SK-N-SH (cell line): ENCODE measurements around the gene FICD. TPM values are rescaled to one million over a fixed set of nuclear protein-coding genes. Genes with fewer than 3 reads are reported as not detected.

ENCODE experiments used
- CTCF ChIA-PET: fragments of 300-600, 350-600 bp; formaldehyde crosslinking; extraction: SDS; loops from one replicate; lab custom pipeline; 2021; lab: Yijun Ruan, JAX
- POLR2A ChIA-PET: fragments of 350-600 bp; sonication (Branson Sonifier 250); formaldehyde crosslinking; extraction: SDS; loops from one replicate; lab custom pipeline; 2020; ENCODE audit warnings: antibody characterized with exemption, inconsistent platforms; lab: Yijun Ruan, JAX
- DNase-seq: peaks from one replicate; pipeline ENCODE4 v3.0.0; 2012
- H2AFZ ChIP-seq: fragments of 200-600 bp; sonication (generic); 2 replicates; pipeline ENCODE4 v1.8.1; 2016; ENCODE audit warnings: antibody characterized with exemption, mild to moderate bottlenecking, low read depth
- H3F3A ChIP-seq: fragments of 200-600 bp; sonication (generic); replicated peaks from 2 replicates; pipeline ENCODE3; 2016; ENCODE audit warnings: antibody characterized with exemption, mild to moderate bottlenecking; ENCODE audit not compliant: insufficient read depth
- H3K27ac ChIP-seq, 2 experiments: fragments of 200-500 bp in 1 of 2; fragments of 200-600 bp in 1 of 2; sonication (Bioruptor generic) in 1 of 2; sonication (generic), shearing (Covaris generic) in 1 of 2; 2 replicates each; pipeline versions ENCODE4 v1.5.1 to v1.6.1; 2014 to 2016; ENCODE audit warnings: low read depth in 2 of 2, inconsistent platforms in 1 of 2, low read length in 1 of 2, mild to moderate bottlenecking in 1 of 2, mixed read lengths in 1 of 2
- H3K27me3 ChIP-seq: fragments of 200-600 bp; sonication (generic), shearing (Covaris generic); 2 replicates; pipeline ENCODE4 v1.6.1; 2016; ENCODE audit warnings: mixed run types; ENCODE audit not compliant: insufficient read depth
- H3K36me3 ChIP-seq, 2 experiments: fragments of 200-500 bp in 1 of 2; fragments of 200-600 bp in 1 of 2; sonication (Bioruptor generic) in 1 of 2; sonication (generic) in 1 of 2; replicated peaks in 1 of 2; 2 replicates each; pipeline versions ENCODE3 to v1.5.1; 2014 to 2016; ENCODE audit warnings: low read length in 1 of 2, mild to moderate bottlenecking in 1 of 2; ENCODE audit not compliant: insufficient read depth in 2 of 2, control insufficient read depth in 1 of 2
- H3K4me1 ChIP-seq, 2 experiments: fragments of 200-500 bp in 1 of 2; fragments of 200-600 bp in 1 of 2; sonication (Bioruptor generic) in 1 of 2; sonication (generic), shearing (Covaris generic) in 1 of 2; 2 replicates each; pipeline versions ENCODE4 v1.5.1 to v1.6.1; 2014 to 2016; ENCODE audit warnings: low read depth in 1 of 2, low read length in 1 of 2, mixed run types in 1 of 2; ENCODE audit not compliant: insufficient read depth in 2 of 2, control insufficient read depth in 1 of 2
- H3K4me2 ChIP-seq: fragments of 200-600 bp; sonication (generic), shearing (Covaris generic); 2 replicates; pipeline ENCODE4 v1.6.1; 2017; ENCODE audit warnings: mixed run types
- H3K4me3 ChIP-seq, 2 experiments: fragments of 200-500 bp in 1 of 2; fragments of 200-600 bp in 1 of 2; sonication (Bioruptor generic) in 1 of 2; sonication (generic), shearing (Covaris generic) in 1 of 2; 2 replicates each; pipeline versions ENCODE4 v1.5.1 to v1.8.1; 2014 to 2016; ENCODE audit warnings: low read depth in 2 of 2, inconsistent platforms in 1 of 2, low read length in 1 of 2, mild to moderate bottlenecking in 1 of 2, mixed read lengths in 1 of 2, moderate library complexity in 1 of 2
- H3K79me2 ChIP-seq: fragments of 200-600 bp; sonication (generic); 2 replicates; pipeline ENCODE4 v1.8.1; 2017; ENCODE audit warnings: mild to moderate bottlenecking; ENCODE audit not compliant: insufficient read depth
- H3K9ac ChIP-seq: fragments of 200-600 bp; sonication (generic); 2 replicates; pipeline ENCODE4 v1.6.1; 2017; ENCODE audit warnings: mixed run types
- H3K9me2 ChIP-seq: fragments of 200-600 bp; sonication (generic); 2 replicates; pipeline ENCODE4 v1.6.1; 2017; ENCODE audit warnings: mixed run types
- H3K9me3 ChIP-seq: fragments of 200-600 bp; sonication (generic); 2 replicates; pipeline ENCODE4 v1.6.1; 2017; ENCODE audit warnings: mixed run types, mild to moderate bottlenecking, moderate library complexity
- H4K20me1 ChIP-seq: fragments of 200-600 bp; sonication (generic); 2 replicates; pipeline ENCODE4 v1.6.1; 2017; ENCODE audit warnings: mild to moderate bottlenecking, mixed run types; ENCODE audit not compliant: insufficient read depth
- CHD2 ChIP-seq: fragments of 150-350 bp; IDR thresholded peaks from 2 replicates; pipeline ENCODE4 v1.6.1; 2018; ENCODE audit warnings: low read length; ENCODE audit not compliant: partially characterized antibody
- EP300 ChIP-seq, 2 experiments: IDR thresholded peaks; 2 replicates each; pipeline versions ENCODE4 v1.4.0 to v1.6.1; 2012; ENCODE audit warnings: borderline replicate concordance in 1 of 2, low read depth in 1 of 2, low read length in 1 of 2
- EZH2phosphoT487 ChIP-seq: fragments of 200-600 bp; sonication (generic); IDR thresholded peaks from 2 replicates; pipeline ENCODE4 v1.6.1; 2017; ENCODE audit warnings: low read depth, mixed run types, mild to moderate bottlenecking, antibody characterized with exemption, moderate library complexity, borderline replicate concordance
- GABPA ChIP-seq: IDR thresholded peaks from 2 replicates; pipeline ENCODE4 v1.4.0; 2012; ENCODE audit warnings: low read depth, mild to moderate bottlenecking
- JUND ChIP-seq: IDR thresholded peaks from 2 replicates; pipeline ENCODE4 v1.4.0; 2012
- MAX ChIP-seq: IDR thresholded peaks from 2 replicates; pipeline ENCODE4 v1.4.0; 2012; ENCODE audit warnings: low read depth
- POLR2AphosphoS5 ChIP-seq: IDR thresholded peaks from 2 replicates; pipeline ENCODE4 v1.6.1; 2012; ENCODE audit warnings: low read depth, low read length
- RAD21 ChIP-seq: IDR thresholded peaks from 2 replicates; pipeline ENCODE4 v1.6.1; 2012; ENCODE audit warnings: mild to moderate bottlenecking, low read length
- RCOR1 ChIP-seq: fragments of 150-350 bp; IDR thresholded peaks from 2 replicates; pipeline ENCODE4 v1.6.1; 2017; ENCODE audit warnings: antibody characterized with exemption, low read length
- RFX5 ChIP-seq: IDR thresholded peaks from 2 replicates; pipeline ENCODE4 v1.6.1; 2012; ENCODE audit warnings: mild to moderate bottlenecking, improper control_type of control experiment, low read length
- SMC3 ChIP-seq: IDR thresholded peaks from 2 replicates; pipeline ENCODE4 v1.6.1; 2012; ENCODE audit warnings: low read depth, low read length, improper control_type of control experiment
- TEAD4 ChIP-seq: IDR thresholded peaks from 2 replicates; pipeline ENCODE4 v1.4.0; 2012; ENCODE audit warnings: mild to moderate bottlenecking, borderline replicate concordance; ENCODE audit not compliant: insufficient read depth
- USF1 ChIP-seq: IDR thresholded peaks from 2 replicates; pipeline ENCODE4 v1.4.0; 2012; ENCODE audit warnings: low read depth, borderline replicate concordance
- WGBS: methylation state at CpG from one replicate; pipeline ENCODE4 v1.1.6; 2017; ENCODE audit warnings: low lambda C conversion rate; 5-methylcytosine and 5-hydroxymethylcytosine counted together
- polyA plus RNA-seq, 3 experiments: library from polyadenylated mRNA; depleted of rRNA; stranded (reverse); fragments of >200 nt; gene quantifications; 2 replicates each; pipeline ENCODE4 v1.2.3, GENCODE V29; 2012
- TF ChIP-seq, protein P1 (sequence below): fragments of 150-350 bp; IDR thresholded peaks from 2 replicates; pipeline ENCODE4 v1.6.1; 2016; ENCODE audit warnings: mild to moderate bottlenecking, low read depth, low read length

Gene FICD
- polyA plus RNA-seq, 1 of the 3 experiments (the other 2 are of a cell fraction) = 1.0 TPM

- TF ChIP-seq EZH2phosphoT487 = no peak
These were observed 23.1 kb downstream of the FICD start (continued) for GRCh38 chr12:108538146-108538545.

- Histone ChIP-seq H3K79me2 (peaks cover 75% of the 10 kb centered on the region), H3K36me3 (peaks cover 63 to 69% of the 10 kb centered on the region in 2 experiments)
- 94% methylated on average over 10 of the region's 10 CpGs for WGBS
These were observed 23.6 kb downstream of the FICD start for GRCh38 chr12:108538616-108539195.

GRCh38 chr12:108542320-108542719 lies 27.2 kb downstream of the FICD start:
- Histone ChIP-seq H3K27ac (no peak overlapping the region), H3K9me3 (no peaks in the 10 kb centered on the region), H3K27me3 (no peaks in the 10 kb centered on the region), H3K9me2 (no peaks in the 10 kb centered on the region), H3K4me1 (peaks cover 5 to 7% of the 10 kb centered on the region in 2 experiments; a peak in 2 of 4 replicates), H3K79me2 (peaks cover 89% of the 10 kb centered on the region), H3K36me3 (peaks cover 60 to 67% of the 10 kb centered on the region in 2 experiments), H3K9ac (no peak overlapping the region), H3F3A (peaks cover 10% of the 10 kb centered on the region), H4K20me1 (peaks cover 32% of the 10 kb centered on the region), H3K4me3 (no peak overlapping the region), H2AFZ (no peak overlapping the region), H3K4me2 (no peak overlapping the region)
- WGBS = 97% methylated on average over 4 of the region's 4 CpGs
- no peak for DNase-seq
- CTCF ChIA-PET = no interaction called here
- POLR2A ChIA-PET = no interaction called here
- TF ChIP-seq RAD21 (no peak), USF1 (no peak), RFX5 (no peak), EP300 (IDR thresholded peaks at IDR 0.05; ENCODE audit: borderline replicate concordance in 1 of 2, low read depth in 1 of 2, low read length in 1 of 2) (no peak), JUND (no peak), GABPA (no peak), SMC3 (no peak), RCOR1 (no peak)
- TF ChIP-seq, protein P1, sequence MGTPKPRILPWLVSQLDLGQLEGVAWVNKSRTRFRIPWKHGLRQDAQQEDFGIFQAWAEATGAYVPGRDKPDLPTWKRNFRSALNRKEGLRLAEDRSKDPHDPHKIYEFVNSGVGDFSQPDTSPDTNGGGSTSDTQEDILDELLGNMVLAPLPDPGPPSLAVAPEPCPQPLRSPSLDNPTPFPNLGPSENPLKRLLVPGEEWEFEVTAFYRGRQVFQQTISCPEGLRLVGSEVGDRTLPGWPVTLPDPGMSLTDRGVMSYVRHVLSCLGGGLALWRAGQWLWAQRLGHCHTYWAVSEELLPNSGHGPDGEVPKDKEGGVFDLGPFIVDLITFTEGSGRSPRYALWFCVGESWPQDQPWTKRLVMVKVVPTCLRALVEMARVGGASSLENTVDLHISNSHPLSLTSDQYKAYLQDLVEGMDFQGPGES = no peak

More at GRCh38 chr12:108538616-108539195, 23.6 kb downstream of the FICD start:
- H3K9me2 ChIP-seq = no peaks in the 10 kb centered on the region
- no peak overlapping the region for H3K9ac ChIP-seq
- no peak overlapping the region for H3K4me3 ChIP-seq
- peaks cover 5 to 7% of the 10 kb centered on the region in 2 experiments; a peak in 2 of 4 replicates for H3K4me1 ChIP-seq
- TF ChIP-seq USF1 = no peak
- TF ChIP-seq RCOR1 = no peak
- TF ChIP-seq TEAD4 = no peak
- TF ChIP-seq, protein P1 = no peak
- no peak for TF ChIP-seq EP300 (IDR thresholded peaks at IDR 0.05; ENCODE audit: borderline replicate concordance in 1 of 2, low read depth in 1 of 2, low read length in 1 of 2)
- no peak for TF ChIP-seq MAX
- TF ChIP-seq CHD2 = no peak
- TF ChIP-seq POLR2AphosphoS5 = no peak
- TF ChIP-seq, all 33 proteins: peak for 0
- no peak overlapping the region for H3K4me2 ChIP-seq
- H3F3A ChIP-seq = peaks cover 13% of the 10 kb centered on the region
- no peaks in the 10 kb centered on the region for H3K9me3 ChIP-seq
- no peak for DNase-seq
- ChIA-PET POLR2A (no interaction called here), CTCF (no interaction called here)
- H3K27me3 ChIP-seq = no peaks in the 10 kb centered on the region
- no peak overlapping the region for H3K27ac ChIP-seq
- H2AFZ ChIP-seq = no peak overlapping the region
- H4K20me1 ChIP-seq = peaks cover 32% of the 10 kb centered on the region
